WTC11 (cell line): ENCODE measurements around the gene MEGF9. TPM values are rescaled to one million over a fixed set of nuclear protein-coding genes. Genes with fewer than 3 reads are reported as not detected.
A peak's percentile ranks its signal among the peaks of the same experiment; 100 is the strongest.

Experiments used
- ATAC-seq: fragments of 200-7000 bp; cut with Tn5 transposase; 2 replicates; pipeline ENCODE4 v1.10.0; 2021; ENCODE audit warnings: mild to moderate bottlenecking, moderate library complexity
- CTCF ChIA-PET: fragments of 300-600 bp; sonication (Branson Sonifier 250); formaldehyde crosslinking; loops from one replicate; lab custom pipeline; 2021; ENCODE audit warnings: antibody characterized with exemption; lab: Charles Lee
- POLR2A ChIA-PET: fragments of 350-600 bp; sonication (Branson Sonifier 250); formaldehyde crosslinking; loops from one replicate; lab custom pipeline; 2021; ENCODE audit warnings: antibody characterized with exemption; lab: Charles Lee
- DNase-seq: peaks from one replicate; pipeline ENCODE4 v3.0.0; 2021; ENCODE audit warnings: low spot score
- H3K27ac Mint-ChIP-seq: 2 replicates; pipeline ENCODE4 v1.8.0; 2021; ENCODE audit warnings: mixed read lengths
- H3K27me3 Mint-ChIP-seq: 2 replicates; pipeline ENCODE4 v1.8.0; 2021; ENCODE audit warnings: low read depth, mild to moderate bottlenecking, moderate library complexity, mixed read lengths
- H3K36me3 Mint-ChIP-seq: 2 replicates; pipeline ENCODE4 v1.8.0; 2021; ENCODE audit warnings: mixed read lengths
- H3K4me1 Mint-ChIP-seq: 2 replicates; pipeline ENCODE4 v1.8.0; 2022; ENCODE audit warnings: mixed read lengths
- H3K4me3 Mint-ChIP-seq: 2 replicates; pipeline ENCODE4 v1.8.0; 2021; ENCODE audit warnings: mild to moderate bottlenecking, moderate library complexity, mixed read lengths
- H3K9me3 Mint-ChIP-seq: 2 replicates; pipeline ENCODE4 v1.8.0; 2021; ENCODE audit warnings: mixed read lengths
- GABPB1 ChIP-seq: sonication (generic); formaldehyde crosslinking; IDR thresholded peaks from 2 replicates; pipeline ENCODE4 v1.8.1; 2023; ENCODE audit warnings: mild to moderate bottlenecking, missing genetic modification reagents
- GRHL2 ChIP-seq: fragments of 250-450 bp; sonication (Bioruptor Pico); IDR thresholded peaks from 2 replicates; pipeline ENCODE4 v1.8.0; 2022; ENCODE audit warnings: mild to moderate bottlenecking, moderate library complexity; ENCODE audit not compliant: insufficient replicate concordance, severe bottlenecking
- NFE2L1 ChIP-seq: sonication (generic); formaldehyde crosslinking; IDR thresholded peaks from 2 replicates; pipeline ENCODE4 v1.8.1; 2023; ENCODE audit warnings: missing genetic modification reagents
- NFYB ChIP-seq: sonication (generic); formaldehyde crosslinking; conservative IDR thresholded peaks from 2 replicates; pipeline ENCODE4 v1.8.0; 2022; ENCODE audit warnings: low read depth, missing genetic modification reagents
- RELA ChIP-seq: sonication (generic); formaldehyde crosslinking; IDR thresholded peaks from 2 replicates; pipeline ENCODE4 v1.8.1; 2022; ENCODE audit warnings: missing genetic modification reagents, mild to moderate bottlenecking, borderline replicate concordance
- SMAD3 ChIP-seq: sonication (generic); formaldehyde crosslinking; IDR thresholded peaks from 2 replicates; pipeline ENCODE4 v1.8.0; 2022; ENCODE audit warnings: missing genetic modification reagents, mild to moderate bottlenecking, borderline replicate concordance
- TEAD4 ChIP-seq: sonication (generic); formaldehyde crosslinking; IDR thresholded peaks from 2 replicates; pipeline ENCODE4 v1.8.0; 2022; ENCODE audit warnings: mild to moderate bottlenecking, missing genetic modification reagents
- TP53 ChIP-seq: sonication (generic); formaldehyde crosslinking; IDR thresholded peaks from 2 replicates; pipeline ENCODE4 v1.8.1; 2023; ENCODE audit warnings: mild to moderate bottlenecking, missing genetic modification reagents
- total RNA-seq: library from RNA; stranded (reverse); gene quantifications from 3 replicates; pipeline ENCODE4 v1.2.3, GENCODE V29; 2021
- TF ChIP-seq, protein P1 (sequence below): sonication (generic); formaldehyde crosslinking; IDR thresholded peaks from 2 replicates; pipeline ENCODE4 v1.8.1; 2022; ENCODE audit warnings: missing genetic modification reagents, borderline replicate concordance
- TF ChIP-seq, protein P2 (sequence below): fragments of 250-450 bp; sonication (Bioruptor Pico); conservative IDR thresholded peaks from 2 replicates; pipeline ENCODE4 v1.9.0; 2021; ENCODE audit warnings: mild to moderate bottlenecking
- TF ChIP-seq, protein P3 (sequence below): sonication (generic); formaldehyde crosslinking; IDR thresholded peaks from 2 replicates; pipeline ENCODE4 v1.8.0; 2023; ENCODE audit warnings: missing genetic modification reagents
- TF ChIP-seq, protein P4 (sequence below): fragments of 200-600 bp; IDR thresholded peaks from 2 replicates; pipeline ENCODE4 v1.8.0; 2022; ENCODE audit warnings: antibody characterized with exemption
- TF ChIP-seq, protein P5 (sequence below): sonication (generic); formaldehyde crosslinking; IDR thresholded peaks from 2 replicates; pipeline ENCODE4 v1.8.0; 2022; ENCODE audit warnings: mild to moderate bottlenecking, missing genetic modification reagents
- TF ChIP-seq, protein P6 (sequence below): sonication (generic); formaldehyde crosslinking; IDR thresholded peaks from 2 replicates; pipeline ENCODE4 v1.8.1; 2023; ENCODE audit warnings: mild to moderate bottlenecking, moderate library complexity, missing genetic modification reagents
- TF ChIP-seq, protein P7 (sequence below): fragments of 250-450 bp; sonication (Bioruptor Pico); IDR thresholded peaks from 2 replicates; pipeline ENCODE4 v1.8.0; 2021; ENCODE audit warnings: mild to moderate bottlenecking
- TF ChIP-seq, protein P8 (sequence below): sonication (generic); formaldehyde crosslinking; IDR thresholded peaks from 2 replicates; pipeline ENCODE4 v1.8.1; 2023; ENCODE audit warnings: mild to moderate bottlenecking, missing genetic modification reagents, borderline replicate concordance

Gene MEGF9
- total RNA-seq, 1 experiment from 2014 or later = 0.92 TPM

DNA sequence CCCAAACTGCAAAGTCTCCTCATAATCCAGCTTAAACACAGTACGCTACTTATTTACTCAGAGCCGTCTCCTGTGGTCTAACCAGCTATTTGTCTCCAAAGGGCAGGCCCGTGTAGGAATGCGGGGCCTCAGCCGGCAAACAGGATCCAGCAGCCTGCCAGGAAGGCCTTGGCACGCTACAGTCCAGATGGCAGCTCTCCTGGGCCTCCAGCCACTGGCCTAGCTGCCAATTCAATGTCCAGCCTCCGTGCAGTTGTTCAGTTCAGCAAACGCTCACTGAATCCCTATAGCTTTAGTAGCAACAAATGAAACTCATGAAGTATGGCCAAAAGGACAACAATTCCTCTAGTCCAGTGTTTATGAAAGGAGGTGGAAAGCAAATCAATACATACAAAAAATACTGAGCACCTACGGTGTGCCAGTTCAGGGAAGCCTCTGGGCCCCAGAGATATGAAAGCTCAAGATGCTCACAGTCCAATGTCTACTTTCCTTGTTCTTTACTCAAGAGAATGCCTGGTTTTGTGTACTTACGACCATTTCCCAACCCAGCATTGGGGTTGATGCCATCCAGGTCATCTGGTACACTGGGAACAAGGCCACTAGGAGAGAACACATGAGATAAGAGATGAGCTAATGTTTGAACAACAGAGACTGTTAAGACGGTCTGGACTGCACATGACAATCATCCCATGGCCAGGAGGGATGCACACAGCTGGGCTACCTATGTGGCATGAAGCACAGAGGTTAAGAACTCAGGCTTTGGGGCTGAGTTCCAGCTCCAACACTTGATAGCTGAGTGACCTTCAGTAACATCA is 142.6 kb downstream of the MEGF9 start:
- H3K4me3 Mint-ChIP-seq = no peak overlapping the region
- H3K9me3 Mint-ChIP-seq = no peaks in the 10 kb centered on the region
- no peak for DNase-seq
- no peaks in the 10 kb centered on the region for H3K4me1 Mint-ChIP-seq
- no peak overlapping the region for H3K27ac Mint-ChIP-seq
- POLR2A ChIA-PET = no interaction called here
- CTCF ChIA-PET = no interaction called here
- H3K27me3 Mint-ChIP-seq = no peaks in the 10 kb centered on the region
- peaks cover 38% of the 10 kb centered on the region for H3K36me3 Mint-ChIP-seq
- TF ChIP-seq TP53 (CRISPR knock-in tag) = no peak
- peak; percentile 86 for TF ChIP-seq GABPB1
- no peak for ATAC-seq

DNA sequence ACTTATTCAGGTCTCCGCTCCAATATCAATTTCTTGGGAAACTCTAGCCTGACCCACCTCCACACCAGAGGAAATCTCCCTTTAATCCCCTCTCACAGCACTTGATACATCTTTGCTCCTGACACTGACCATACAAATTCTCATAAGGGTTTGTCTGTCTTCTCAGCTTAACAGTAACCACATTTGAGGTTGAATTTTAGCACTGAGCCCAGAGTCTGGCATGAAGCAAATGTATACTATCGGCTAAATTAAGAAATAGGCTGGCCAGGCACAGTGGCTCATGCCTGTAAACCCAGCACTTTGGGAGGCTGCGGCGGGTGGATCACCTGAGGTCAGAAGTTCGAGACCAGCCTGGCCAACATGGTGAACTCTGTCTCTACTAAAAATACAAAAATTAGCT is 144.0 kb downstream of the MEGF9 start:
- Mint-ChIP-seq H3K27me3 (no peaks in the 10 kb centered on the region), H3K4me1 (no peaks in the 10 kb centered on the region), H3K36me3 (peaks cover 48% of the 10 kb centered on the region), H3K4me3 (no peak overlapping the region), H3K9me3 (no peaks in the 10 kb centered on the region), H3K27ac (no peak overlapping the region)
- ChIA-PET CTCF (no interaction called here), POLR2A (no interaction called here)
- ATAC-seq (no peak), DNase-seq (no peak)
- TF ChIP-seq, protein P1, sequence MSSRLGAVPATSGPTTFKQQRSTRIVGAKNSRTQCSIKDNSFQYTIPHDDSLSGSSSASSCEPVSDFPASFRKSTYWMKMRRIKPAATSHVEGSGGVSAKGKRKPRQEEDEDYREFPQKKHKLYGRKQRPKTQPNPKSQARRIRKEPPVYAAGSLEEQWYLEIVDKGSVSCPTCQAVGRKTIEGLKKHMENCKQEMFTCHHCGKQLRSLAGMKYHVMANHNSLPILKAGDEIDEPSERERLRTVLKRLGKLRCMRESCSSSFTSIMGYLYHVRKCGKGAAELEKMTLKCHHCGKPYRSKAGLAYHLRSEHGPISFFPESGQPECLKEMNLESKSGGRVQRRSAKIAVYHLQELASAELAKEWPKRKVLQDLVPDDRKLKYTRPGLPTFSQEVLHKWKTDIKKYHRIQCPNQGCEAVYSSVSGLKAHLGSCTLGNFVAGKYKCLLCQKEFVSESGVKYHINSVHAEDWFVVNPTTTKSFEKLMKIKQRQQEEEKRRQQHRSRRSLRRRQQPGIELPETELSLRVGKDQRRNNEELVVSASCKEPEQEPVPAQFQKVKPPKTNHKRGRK (CRISPR knock-in tag) = no peak
- TF ChIP-seq, protein P2, sequence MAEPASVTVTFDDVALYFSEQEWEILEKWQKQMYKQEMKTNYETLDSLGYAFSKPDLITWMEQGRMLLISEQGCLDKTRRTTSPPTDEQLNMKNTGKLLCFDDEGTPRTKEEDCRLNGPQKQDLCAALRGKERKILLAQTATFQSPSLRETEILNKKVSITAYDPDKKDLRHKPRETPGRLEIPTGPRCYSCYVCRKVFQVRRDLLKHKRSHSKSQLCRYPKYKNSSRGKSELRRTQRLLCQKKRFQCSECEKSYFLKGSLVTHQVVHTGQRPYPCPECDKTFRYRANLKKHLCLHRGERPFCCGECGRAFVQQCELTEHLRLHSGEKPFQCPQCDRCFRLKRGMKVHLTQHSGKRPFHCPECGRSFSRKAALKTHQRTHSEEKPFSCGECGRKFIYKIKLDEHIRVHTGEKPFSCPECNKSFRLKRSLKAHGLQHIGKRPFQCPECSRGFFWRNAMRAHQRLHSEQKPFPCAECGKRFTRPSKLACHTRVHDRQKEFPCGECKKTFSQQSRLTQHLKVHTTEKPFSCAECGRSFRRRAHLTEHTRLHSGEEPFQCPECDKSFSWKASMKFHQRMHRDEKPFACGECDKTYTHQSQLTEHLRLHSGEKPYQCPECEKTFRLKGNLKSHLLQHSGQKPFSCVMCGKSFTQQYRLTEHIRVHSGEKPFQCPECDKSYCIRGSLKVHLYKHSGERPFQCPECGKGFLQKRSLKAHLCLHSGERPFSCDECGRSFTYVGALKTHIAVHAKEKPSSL (CRISPR knock-in tag) = no peak
- TF ChIP-seq, protein P3, sequence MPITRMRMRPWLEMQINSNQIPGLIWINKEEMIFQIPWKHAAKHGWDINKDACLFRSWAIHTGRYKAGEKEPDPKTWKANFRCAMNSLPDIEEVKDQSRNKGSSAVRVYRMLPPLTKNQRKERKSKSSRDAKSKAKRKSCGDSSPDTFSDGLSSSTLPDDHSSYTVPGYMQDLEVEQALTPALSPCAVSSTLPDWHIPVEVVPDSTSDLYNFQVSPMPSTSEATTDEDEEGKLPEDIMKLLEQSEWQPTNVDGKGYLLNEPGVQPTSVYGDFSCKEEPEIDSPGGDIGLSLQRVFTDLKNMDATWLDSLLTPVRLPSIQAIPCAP = no peak
- no peak for TF ChIP-seq SMAD3 (CRISPR knock-in tag)

DNA sequence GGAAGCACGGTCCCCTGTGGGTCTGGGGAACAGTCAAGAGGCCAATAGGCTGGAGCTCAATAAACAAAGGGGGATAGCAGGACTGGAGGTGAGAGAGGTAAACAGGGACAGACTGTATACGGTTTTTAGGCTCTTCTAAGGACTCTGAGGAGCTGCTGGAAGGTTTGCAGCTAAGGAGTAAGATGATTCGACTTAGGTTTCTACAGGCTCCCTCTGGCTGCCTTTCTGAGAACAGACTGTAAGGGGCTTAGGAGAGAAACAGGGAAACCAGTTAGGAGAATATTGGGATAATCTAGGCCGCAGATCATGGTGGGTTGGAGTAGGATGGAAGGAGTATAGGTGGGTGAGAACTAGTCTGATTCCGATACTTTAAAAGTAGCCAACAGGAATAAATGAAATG is 144.7 kb downstream of the MEGF9 start:
- Mint-ChIP-seq H3K27me3 (no peaks in the 10 kb centered on the region), H3K4me1 (no peaks in the 10 kb centered on the region), H3K9me3 (no peaks in the 10 kb centered on the region), H3K4me3 (no peak overlapping the region), H3K27ac (no peak overlapping the region), H3K36me3 (peaks cover 53% of the 10 kb centered on the region)
- no peak for DNase-seq
- no peak for ATAC-seq
- CTCF ChIA-PET = interaction anchor here (0.7 kb wide), 1 partner anchor 10 kb away, joined by 4 read pairs; no protein-coding TSS in a partner anchor
- POLR2A ChIA-PET = no interaction called here
- TF ChIP-seq TEAD4 (CRISPR knock-in tag) = no peak
- no peak for TF ChIP-seq GRHL2
- TF ChIP-seq NFYB (CRISPR knock-in tag) = no peak
- TF ChIP-seq, protein P4, sequence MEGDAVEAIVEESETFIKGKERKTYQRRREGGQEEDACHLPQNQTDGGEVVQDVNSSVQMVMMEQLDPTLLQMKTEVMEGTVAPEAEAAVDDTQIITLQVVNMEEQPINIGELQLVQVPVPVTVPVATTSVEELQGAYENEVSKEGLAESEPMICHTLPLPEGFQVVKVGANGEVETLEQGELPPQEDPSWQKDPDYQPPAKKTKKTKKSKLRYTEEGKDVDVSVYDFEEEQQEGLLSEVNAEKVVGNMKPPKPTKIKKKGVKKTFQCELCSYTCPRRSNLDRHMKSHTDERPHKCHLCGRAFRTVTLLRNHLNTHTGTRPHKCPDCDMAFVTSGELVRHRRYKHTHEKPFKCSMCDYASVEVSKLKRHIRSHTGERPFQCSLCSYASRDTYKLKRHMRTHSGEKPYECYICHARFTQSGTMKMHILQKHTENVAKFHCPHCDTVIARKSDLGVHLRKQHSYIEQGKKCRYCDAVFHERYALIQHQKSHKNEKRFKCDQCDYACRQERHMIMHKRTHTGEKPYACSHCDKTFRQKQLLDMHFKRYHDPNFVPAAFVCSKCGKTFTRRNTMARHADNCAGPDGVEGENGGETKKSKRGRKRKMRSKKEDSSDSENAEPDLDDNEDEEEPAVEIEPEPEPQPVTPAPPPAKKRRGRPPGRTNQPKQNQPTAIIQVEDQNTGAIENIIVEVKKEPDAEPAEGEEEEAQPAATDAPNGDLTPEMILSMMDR = no peak
- TF ChIP-seq, protein P5, sequence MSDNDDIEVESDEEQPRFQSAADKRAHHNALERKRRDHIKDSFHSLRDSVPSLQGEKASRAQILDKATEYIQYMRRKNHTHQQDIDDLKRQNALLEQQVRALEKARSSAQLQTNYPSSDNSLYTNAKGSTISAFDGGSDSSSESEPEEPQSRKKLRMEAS (CRISPR knock-in tag) = no peak
- TF ChIP-seq, protein P6, sequence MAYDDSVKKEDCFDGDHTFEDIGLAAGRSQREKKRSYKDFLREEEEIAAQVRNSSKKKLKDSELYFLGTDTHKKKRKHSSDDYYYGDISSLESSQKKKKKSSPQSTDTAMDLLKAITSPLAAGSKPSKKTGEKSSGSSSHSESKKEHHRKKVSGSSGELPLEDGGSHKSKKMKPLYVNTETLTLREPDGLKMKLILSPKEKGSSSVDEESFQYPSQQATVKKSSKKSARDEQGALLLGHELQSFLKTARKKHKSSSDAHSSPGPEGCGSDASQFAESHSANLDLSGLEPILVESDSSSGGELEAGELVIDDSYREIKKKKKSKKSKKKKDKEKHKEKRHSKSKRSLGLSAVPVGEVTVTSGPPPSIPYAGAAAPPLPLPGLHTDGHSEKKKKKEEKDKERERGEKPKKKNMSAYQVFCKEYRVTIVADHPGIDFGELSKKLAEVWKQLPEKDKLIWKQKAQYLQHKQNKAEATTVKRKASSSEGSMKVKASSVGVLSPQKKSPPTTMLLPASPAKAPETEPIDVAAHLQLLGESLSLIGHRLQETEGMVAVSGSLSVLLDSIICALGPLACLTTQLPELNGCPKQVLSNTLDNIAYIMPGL = no peak
- TF ChIP-seq, protein P7, sequence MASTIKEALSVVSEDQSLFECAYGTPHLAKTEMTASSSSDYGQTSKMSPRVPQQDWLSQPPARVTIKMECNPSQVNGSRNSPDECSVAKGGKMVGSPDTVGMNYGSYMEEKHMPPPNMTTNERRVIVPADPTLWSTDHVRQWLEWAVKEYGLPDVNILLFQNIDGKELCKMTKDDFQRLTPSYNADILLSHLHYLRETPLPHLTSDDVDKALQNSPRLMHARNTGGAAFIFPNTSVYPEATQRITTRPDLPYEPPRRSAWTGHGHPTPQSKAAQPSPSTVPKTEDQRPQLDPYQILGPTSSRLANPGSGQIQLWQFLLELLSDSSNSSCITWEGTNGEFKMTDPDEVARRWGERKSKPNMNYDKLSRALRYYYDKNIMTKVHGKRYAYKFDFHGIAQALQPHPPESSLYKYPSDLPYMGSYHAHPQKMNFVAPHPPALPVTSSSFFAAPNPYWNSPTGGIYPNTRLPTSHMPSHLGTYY (CRISPR knock-in tag) = no peak
- TF ChIP-seq NFE2L1 (CRISPR knock-in tag) = no peak
- TF ChIP-seq, protein P8, sequence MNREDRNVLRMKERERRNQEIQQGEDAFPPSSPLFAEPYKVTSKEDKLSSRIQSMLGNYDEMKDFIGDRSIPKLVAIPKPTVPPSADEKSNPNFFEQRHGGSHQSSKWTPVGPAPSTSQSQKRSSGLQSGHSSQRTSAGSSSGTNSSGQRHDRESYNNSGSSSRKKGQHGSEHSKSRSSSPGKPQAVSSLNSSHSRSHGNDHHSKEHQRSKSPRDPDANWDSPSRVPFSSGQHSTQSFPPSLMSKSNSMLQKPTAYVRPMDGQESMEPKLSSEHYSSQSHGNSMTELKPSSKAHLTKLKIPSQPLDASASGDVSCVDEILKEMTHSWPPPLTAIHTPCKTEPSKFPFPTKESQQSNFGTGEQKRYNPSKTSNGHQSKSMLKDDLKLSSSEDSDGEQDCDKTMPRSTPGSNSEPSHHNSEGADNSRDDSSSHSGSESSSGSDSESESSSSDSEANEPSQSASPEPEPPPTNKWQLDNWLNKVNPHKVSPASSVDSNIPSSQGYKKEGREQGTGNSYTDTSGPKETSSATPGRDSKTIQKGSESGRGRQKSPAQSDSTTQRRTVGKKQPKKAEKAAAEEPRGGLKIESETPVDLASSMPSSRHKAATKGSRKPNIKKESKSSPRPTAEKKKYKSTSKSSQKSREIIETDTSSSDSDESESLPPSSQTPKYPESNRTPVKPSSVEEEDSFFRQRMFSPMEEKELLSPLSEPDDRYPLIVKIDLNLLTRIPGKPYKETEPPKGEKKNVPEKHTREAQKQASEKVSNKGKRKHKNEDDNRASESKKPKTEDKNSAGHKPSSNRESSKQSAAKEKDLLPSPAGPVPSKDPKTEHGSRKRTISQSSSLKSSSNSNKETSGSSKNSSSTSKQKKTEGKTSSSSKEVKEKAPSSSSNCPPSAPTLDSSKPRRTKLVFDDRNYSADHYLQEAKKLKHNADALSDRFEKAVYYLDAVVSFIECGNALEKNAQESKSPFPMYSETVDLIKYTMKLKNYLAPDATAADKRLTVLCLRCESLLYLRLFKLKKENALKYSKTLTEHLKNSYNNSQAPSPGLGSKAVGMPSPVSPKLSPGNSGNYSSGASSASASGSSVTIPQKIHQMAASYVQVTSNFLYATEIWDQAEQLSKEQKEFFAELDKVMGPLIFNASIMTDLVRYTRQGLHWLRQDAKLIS = no peak
- no peak for TF ChIP-seq RELA (CRISPR knock-in tag)
